A549 treated with dexamethasone at 1 μM for 4 hours (cell line): ENCODE data around the gene RABL2B. TPM values are rescaled to one million over a fixed set of nuclear protein-coding genes. Genes with fewer than 3 reads are reported as not detected.

Experiments used
- total RNA-seq: library from RNA; stranded (reverse); fragments of 200-300 nt; extraction: Qiagen RNA extraction; gene quantifications from 5 replicates; pipeline ENCODE4 v1.2.3, GENCODE V29; 2022

The RABL2B gene
- total RNA-seq, result 13.2 to 20.4 TPM (median 18.8 TPM) in 5 replicates

GRCh38 chr22:50783033-50783879 is at the start of gene RABL2B:
Gene RABL2B (minus strand): TSS chr22:50783636. CDS start chr22:50782294, 1,342 bp downstream.

GRCh38 chr22:50737728-50738648 is 45.4 kb downstream of the RABL2B start, which contains the start of gene ACR:
Gene ACR (plus strand): TSS chr22:50738204. CDS start chr22:50738236, 32 bp downstream.

Other genes starting within 250 kb of the RABL2B start
- gene KLHDC7B, start 237.7 kb downstream of the RABL2B start, total RNA-seq, result not detected in 5 replicates
- gene SYCE3, start 220.7 kb downstream of the RABL2B start, total RNA-seq, result 0.40 to 0.91 TPM (median 0.47 TPM) in 3 of 5 replicates, not detected in the others
- 4.5 to 12.2 TPM (median 11.1 TPM) in 5 replicates for gene CPT1B, start 205.2 kb downstream of the RABL2B start, total RNA-seq
- gene CHKB, start 200.8 kb downstream of the RABL2B start, total RNA-seq, result 11.5 to 19.4 TPM (median 15.2 TPM) in 5 replicates
- 2.5 to 4.0 TPM (median 3.6 TPM) in 5 replicates for gene MAPK8IP2, start 182.8 kb downstream of the RABL2B start, total RNA-seq
- gene ARSA, start 155.5 kb downstream of the RABL2B start, total RNA-seq, result 14.5 to 25.0 TPM (median 22.2 TPM) in 5 replicates
- gene SHANK3, start 110.8 kb downstream of the RABL2B start, total RNA-seq, result 2.5 to 5.6 TPM (median 4.2 TPM) in 5 replicates
- 0.08 to 0.15 TPM in 2 of 5 replicates, not detected in the others for gene ACR, start 45.4 kb downstream of the RABL2B start, total RNA-seq